Neural crest cell (in vitro differentiated cells): ENCODE data around the gene CLSTN1. TPM values are rescaled to one million over a fixed set of nuclear protein-coding genes. Genes with fewer than 3 reads are reported as not detected.
A peak's percentile ranks its signal among the peaks of the same experiment; 100 is the strongest.

Source experiments
- DNase-seq: peaks from one replicate; pipeline ENCODE4 v3.0.0; 2021; ENCODE audit warnings: low read depth, mixed read lengths, low spot score
- H3K27ac Mint-ChIP-seq: one replicate; pipeline ENCODE4 v1.8.0; 2021; ENCODE audit warnings: mild to moderate bottlenecking, mixed read lengths; ENCODE audit not compliant: unreplicated experiment
- H3K27me3 Mint-ChIP-seq: 2 replicates; pipeline ENCODE4 v1.8.0; 2021; ENCODE audit warnings: low read depth, mild to moderate bottlenecking, mixed read lengths
- H3K36me3 Mint-ChIP-seq: 2 replicates; pipeline ENCODE4 v1.8.0; 2021; ENCODE audit warnings: low read depth, mild to moderate bottlenecking, mixed read lengths
- H3K4me1 Mint-ChIP-seq: 2 replicates; pipeline ENCODE4 v1.8.0; 2021; ENCODE audit warnings: mixed read lengths
- H3K4me3 Mint-ChIP-seq: one replicate; pipeline ENCODE4 v1.8.0; 2021; ENCODE audit warnings: mild to moderate bottlenecking, mixed read lengths
- H3K9me3 Mint-ChIP-seq: 2 replicates; pipeline ENCODE4 v1.8.0; 2021; ENCODE audit warnings: mixed read lengths
- CTCF ChIP-seq: fragments of 200-600 bp; sonication (generic); conservative IDR thresholded peaks from 2 replicates; pipeline ENCODE4 v1.5.0; 2021; ENCODE audit warnings: antibody characterized with exemption, mild to moderate bottlenecking
- total RNA-seq: library from RNA; stranded (reverse); gene quantifications from 2 replicates; pipeline ENCODE4 v1.2.1, GENCODE V29; 2021

Gene CLSTN1
- total RNA-seq, 1 donor from 2014 or later, result 136 TPM

- Mint-ChIP-seq H3K27me3 (no peaks in the 10 kb centered on the region), H3K27ac (peak overlapping the region; percentile 87), H3K4me3 (peak overlapping the region; percentile 54), H3K9me3 (no peaks in the 10 kb centered on the region), H3K36me3 (no peaks in the 10 kb centered on the region), H3K4me1 (peaks cover 32% of the 10 kb centered on the region)
- TF ChIP-seq CTCF, result no peak
- DNase-seq, result peak; percentile 47
Observed at GRCh38 chr1:9835758-9836631, 12.2 kb upstream of the CLSTN1 start.

- Mint-ChIP-seq H3K9me3 (no peaks in the 10 kb centered on the region), H3K27me3 (no peaks in the 10 kb centered on the region), H3K36me3 (no peaks in the 10 kb centered on the region), H3K4me3 (peak overlapping the region; percentile 54), H3K27ac (no peak overlapping the region), H3K4me1 (peaks cover 32% of the 10 kb centered on the region)
- TF ChIP-seq CTCF, result no peak
- no peak for DNase-seq
Observed at GRCh38 chr1:9835404-9835757, 11.6 kb upstream of the CLSTN1 start.

GRCh38 chr1:9833632-9834031 is 9.9 kb upstream of the CLSTN1 start:
- H3K4me1 Mint-ChIP-seq, result peaks cover 25% of the 10 kb centered on the region
- no peaks in the 10 kb centered on the region for H3K9me3 Mint-ChIP-seq
- no peaks in the 10 kb centered on the region for H3K27me3 Mint-ChIP-seq
- no peaks in the 10 kb centered on the region for H3K36me3 Mint-ChIP-seq
- no peak overlapping the region for H3K4me3 Mint-ChIP-seq
- no peak for DNase-seq
- no peak overlapping the region for H3K27ac Mint-ChIP-seq
- TF ChIP-seq CTCF, result no peak

- H3K27me3 Mint-ChIP-seq, result peaks cover 16% of the 10 kb centered on the region
- H3K9me3 Mint-ChIP-seq, result no peaks in the 10 kb centered on the region
- peak; percentile 49 for TF ChIP-seq CTCF
- no peak for DNase-seq
- H3K27ac Mint-ChIP-seq, result no peak overlapping the region
- H3K4me3 Mint-ChIP-seq, result no peak overlapping the region
- H3K36me3 Mint-ChIP-seq, result no peaks in the 10 kb centered on the region
- H3K4me1 Mint-ChIP-seq, result peaks cover 22% of the 10 kb centered on the region
Observed at GRCh38 chr1:9827558-9828185, 3.9 kb upstream of the CLSTN1 start.

- H3K27me3 Mint-ChIP-seq, result peaks cover 16% of the 10 kb centered on the region
- TF ChIP-seq CTCF, result no peak
- DNase-seq, result no peak
- H3K36me3 Mint-ChIP-seq, result no peaks in the 10 kb centered on the region
- peak overlapping the region; percentile 86 for H3K4me3 Mint-ChIP-seq
- H3K9me3 Mint-ChIP-seq, result no peaks in the 10 kb centered on the region
- no peak overlapping the region for H3K27ac Mint-ChIP-seq
- H3K4me1 Mint-ChIP-seq, result peaks cover 32% of the 10 kb centered on the region
Observed at GRCh38 chr1:9826616-9827015, 2.9 kb upstream of the CLSTN1 start.
